Measurements from ENCODE around the gene NPW.
A peak's percentile ranks its signal among the peaks of the same experiment; 100 is the strongest.
"Not testable (repeated sequence)": the region's sequence is repeated elsewhere in the genome, so short reads cannot be mapped to it uniquely, and the experiment has no call there.

NPW gene

GRCh38 chr16:2023092-2024031 lies 3.8 kb downstream of the NPW start:
- DNase-seq: peak; percentile 20 to 82

- DNase-seq: no peak
These were observed 4.4 kb downstream of the NPW start for GRCh38 chr16:2024032-2024420.

DNA sequence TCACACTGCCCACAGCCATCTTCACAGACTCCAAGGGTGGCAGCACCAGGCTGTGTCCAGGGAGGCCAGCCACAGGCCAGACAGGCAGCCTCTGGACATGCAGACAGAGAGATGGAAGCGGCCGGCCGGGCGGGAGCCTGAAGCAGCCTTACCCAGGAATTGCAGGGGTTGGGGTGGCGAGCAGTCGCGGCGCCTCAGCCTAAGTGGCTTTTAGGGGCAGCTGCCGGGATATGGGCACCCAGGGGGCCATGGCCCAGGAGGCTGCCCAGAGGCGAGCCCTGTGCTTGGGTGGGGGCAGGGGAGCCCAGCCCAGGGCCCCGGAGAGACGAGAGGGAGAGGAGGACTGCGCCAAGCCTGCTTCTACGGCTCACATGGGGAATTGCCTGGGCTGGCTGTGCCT lies 5.7 kb downstream of the NPW start:
- no peak for DNase-seq

DNA sequence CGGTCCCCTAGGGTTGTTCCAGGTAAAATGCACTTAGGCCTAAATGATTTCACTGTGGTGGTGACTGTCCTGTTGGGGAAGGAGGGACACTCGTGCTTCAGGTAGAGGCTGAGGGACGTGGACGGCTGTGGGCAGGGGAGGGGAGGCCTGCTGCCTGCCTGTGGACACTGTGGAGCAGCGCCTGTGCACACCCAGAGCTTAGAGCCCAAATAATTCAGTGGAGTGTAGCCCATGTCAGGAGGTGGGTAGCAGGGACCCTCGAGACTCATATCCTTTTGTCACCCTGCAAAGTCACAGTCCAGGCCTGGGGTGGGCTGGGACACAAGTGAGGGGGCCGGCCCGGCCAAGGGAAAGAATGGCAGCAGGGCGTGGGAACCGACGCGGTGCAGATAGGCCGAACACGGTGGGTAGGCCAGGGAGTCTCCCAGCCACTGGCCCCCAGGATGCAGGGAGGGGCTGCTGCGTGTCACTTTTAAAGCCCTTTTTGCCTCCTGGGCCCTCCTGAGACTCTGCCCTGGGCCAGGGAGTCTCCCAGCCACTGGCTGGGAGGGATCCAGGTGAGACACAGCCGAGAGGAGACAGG lies 6.4 kb downstream of the NPW start:
- DNase-seq: no peak

DNA sequence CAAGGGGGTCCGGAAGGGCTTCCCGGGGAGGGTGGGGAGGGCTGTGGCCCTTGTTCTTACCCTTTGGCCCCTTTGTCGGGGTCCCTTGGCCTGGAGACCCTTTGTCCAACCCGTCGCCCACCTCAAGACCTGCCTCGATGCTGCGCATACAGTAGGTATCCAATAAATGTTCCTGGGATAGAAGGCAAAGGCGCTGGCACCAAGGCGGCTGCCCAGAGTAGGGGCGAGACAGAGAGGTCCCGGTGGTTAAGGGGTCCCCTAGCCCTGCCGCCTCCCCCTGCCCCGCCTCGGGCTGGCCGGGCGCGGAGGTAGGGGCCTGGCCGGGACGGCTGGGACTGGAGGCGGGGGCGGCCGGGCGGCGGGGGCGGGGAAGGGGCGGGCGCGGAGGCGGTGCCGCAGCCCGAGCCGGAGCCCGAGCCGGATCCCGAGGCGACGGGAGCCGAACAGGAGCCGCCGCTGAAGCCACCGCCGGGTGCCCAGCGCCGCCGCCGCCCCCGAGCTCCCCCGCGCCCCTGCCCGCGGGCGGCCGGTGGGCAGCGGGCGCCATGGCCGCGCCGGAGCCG lies 7.0 kb downstream of the NPW start, which contains the start of gene NHERF2:
Gene NHERF2 (plus strand): TSS at position 442 of the 563 bp plus-strand sequence. CDS start 104 bp downstream, at position 546.
- peak in 1 of 2 experiments; percentile 34 for DNase-seq

DNA sequence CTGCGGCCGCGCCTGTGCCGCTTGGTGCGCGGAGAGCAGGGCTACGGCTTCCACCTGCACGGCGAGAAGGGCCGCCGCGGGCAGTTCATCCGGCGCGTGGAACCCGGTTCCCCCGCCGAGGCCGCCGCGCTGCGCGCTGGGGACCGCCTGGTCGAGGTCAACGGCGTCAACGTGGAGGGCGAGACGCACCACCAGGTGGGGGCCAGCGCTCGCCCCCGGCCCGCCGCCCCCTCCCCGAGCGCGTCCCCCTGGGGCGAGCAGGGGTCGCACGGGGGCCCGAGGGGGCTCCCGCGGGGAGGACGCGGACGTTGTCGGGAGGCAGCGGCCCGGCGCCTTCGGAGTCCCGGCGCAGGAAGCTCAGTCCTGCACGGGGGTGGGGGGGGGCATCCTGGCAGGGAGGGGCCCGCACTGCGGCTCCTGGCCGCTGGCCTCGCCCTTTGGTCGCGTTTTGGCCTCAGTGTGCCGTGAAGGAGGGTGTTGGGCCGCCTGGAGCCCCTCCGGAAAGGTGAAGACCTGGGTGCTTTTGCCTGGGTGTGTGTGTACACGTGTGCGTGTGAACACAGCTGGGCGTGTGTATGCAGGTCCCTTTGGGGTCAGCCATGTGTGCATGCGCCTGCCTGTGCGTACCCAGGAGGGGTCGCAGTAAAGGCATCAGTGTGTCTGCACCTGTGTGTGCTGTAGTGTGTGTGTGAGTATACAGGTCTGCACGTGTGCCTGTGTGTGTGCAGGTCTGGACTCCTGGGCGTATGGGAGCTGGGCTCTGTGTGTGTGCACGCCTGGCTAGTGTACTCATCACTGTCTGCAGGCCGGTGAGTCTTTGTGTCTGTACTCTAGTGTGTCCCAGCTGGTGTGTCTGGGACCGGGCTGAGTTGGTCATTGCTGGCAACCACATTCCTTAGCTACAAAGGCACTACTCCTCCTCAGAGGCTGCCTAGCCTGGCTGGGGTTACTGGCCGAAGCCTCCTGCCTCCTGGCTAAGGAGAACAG lies 7.7 kb downstream of the NPW start:
- DNase-seq: peak in 1 of 2 experiments; percentile 42

GRCh38 chr16:2028146-2028545 lies 8.6 kb downstream of the NPW start:
- no peak for DNase-seq

DNA sequence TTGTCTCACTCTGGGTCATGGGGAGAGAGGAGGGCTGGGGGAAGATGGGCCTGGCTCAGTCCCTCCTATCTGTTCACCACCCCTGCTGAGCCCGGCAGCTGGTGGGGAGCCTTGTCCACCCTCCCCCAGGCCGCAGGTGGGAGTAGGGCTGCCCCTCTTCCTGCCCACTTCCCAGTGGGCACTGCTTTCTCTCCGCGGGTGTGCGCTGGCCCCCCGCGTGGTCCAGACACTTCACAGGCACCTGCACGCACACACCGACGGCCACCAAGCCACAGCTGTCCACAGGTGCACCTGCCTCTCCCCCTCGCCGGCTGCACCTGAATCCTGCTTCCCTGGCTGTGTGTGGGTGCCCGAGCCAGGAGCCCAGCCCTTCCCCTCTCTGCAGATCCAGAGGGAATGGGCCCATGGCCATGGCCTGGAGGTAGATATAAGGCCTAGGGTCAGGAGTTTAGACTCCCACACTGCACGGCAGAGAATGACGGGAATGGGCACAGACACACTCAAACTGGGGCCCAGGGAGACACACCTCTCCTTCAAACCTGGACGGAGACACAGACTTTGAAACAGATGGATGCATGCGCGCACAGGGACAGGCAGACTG lies 9.1 kb downstream of the NPW start:
- DNase-seq: no peak

GRCh38 chr16:2029350-2029749 lies 9.8 kb downstream of the NPW start:
- no peak for DNase-seq

DNA sequence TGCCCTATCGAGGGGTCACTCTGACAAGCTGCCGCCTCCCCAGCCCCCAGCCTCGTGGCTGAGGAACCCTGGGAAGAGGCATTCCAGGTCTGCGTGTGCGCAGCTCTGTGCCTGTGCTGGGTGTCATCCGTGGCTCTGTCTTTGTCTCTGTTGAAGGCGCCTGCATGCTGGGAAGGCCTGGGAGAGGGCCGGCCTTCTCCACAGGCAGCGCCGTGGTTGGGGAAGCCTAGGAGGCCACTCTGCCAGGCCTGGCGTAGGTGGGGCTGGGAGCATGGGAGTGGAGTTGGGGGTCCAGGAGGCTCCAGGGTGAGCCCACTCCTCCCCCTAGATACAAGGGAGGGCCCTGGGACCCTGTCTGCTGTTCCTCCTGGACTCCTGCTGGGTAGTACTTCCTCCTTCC lies 10.5 kb downstream of the NPW start:
- no peak for DNase-seq

DNA sequence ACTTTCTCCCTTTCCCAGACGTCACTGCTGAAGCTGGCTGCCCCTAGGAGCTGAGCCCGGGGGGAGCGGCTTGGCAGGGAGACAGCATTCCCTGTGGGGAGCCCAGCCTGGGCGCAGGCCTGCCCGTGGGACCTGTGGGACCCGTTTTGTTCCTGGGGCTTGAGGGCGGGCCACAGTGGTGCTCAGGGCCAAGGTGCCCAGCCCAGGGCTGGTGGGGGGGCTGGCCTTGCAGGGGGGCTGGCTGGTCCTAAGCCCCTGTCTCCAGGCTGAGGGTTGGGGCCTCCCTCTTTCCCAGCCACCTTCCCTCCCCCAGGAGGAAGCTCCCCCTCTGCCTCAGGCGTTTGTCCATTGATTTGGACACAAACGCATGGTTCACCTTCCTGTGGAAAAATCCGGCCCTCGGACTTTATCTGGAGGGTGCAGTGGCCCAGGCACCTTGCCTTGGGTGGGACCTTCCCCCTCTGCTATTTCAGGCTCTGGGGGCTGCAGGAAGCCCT lies 11.5 kb downstream of the NPW start:
- DNase-seq: no peak

- DNase-seq: no peak
These were observed 12.9 kb downstream of the NPW start for GRCh38 chr16:2032285-2033056.

DNA sequence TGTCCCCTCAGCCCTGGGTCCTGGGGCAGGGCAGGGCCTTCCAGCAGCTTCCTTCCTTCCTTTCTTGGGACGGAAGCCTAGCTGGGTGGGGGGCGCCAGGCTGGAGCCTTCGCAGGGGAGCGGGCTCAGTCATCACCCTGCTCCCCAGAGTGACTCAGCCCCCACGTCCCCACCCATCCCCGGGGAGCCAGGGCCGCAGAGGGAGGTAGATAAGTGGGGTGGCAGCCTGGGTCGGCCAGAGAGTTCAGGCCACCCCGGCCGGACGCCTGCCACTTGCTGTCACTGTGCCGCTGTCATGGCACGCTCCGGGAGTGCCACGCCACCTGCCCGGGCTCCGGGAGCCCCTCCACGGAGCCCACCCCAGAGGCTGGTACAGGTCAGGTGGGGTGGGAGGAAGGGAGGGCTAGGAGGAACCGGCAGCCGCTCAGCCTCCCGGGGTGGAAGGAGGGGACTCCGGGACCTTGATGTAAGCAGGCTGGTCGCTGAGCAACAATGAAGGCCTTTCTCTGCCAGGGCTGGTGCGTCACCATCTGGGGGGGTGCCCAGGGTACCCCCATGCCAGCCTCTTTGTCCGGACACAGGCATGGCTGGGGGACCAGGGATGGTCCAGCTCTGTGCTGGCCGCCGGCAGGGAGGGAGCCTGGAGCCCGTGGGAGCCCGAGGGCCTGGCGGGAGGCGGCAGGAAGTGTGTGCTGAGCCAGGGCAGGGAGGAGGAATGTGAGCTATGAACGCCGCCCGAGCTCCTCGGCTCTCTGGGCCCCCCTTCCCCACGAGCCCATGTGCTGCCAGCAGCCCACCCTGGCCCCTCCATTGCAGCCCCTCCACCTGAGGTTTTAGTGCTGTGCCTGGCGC lies 13.7 kb downstream of the NPW start:
- DNase-seq: no peak

DNA sequence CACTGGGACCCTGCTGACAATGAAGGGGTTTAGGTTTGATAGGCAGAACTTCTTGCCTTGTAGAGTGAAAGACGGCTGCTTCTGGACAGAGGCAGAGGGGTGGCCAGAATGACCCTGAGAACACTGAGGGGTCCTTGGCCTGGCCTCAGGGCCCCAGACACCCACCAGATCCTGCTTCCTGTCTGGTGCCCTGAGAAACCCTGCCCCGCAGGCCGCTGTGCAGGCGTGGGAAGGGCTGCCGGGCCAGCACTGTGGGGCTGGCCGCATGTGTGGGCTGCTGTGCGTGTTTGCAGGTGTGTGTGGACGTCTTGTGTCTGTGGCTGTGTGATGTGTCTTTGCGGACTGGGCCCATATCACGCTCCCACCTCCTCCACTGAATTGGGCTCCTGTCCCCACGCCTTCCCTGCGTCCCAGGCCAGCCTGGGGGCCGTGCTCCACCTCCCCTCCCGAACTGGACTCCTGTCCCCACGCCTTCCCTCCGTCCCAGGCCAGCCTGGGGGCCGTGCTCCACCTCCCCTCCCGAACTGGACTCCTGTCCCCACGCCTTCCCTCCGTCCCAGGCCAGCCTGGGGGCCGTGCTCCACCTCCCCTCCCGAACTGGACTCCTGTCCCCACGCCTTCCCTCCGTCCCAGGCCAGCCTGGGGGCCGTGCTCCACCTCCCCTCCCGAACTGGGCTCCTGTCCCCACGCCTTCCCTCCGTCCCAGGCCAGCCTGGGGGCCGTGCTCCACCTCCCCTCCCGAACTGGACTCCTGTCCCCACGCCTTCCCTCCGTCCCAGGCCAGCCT lies 14.5 kb downstream of the NPW start:
- not testable (repeated sequence) for DNase-seq

DNA sequence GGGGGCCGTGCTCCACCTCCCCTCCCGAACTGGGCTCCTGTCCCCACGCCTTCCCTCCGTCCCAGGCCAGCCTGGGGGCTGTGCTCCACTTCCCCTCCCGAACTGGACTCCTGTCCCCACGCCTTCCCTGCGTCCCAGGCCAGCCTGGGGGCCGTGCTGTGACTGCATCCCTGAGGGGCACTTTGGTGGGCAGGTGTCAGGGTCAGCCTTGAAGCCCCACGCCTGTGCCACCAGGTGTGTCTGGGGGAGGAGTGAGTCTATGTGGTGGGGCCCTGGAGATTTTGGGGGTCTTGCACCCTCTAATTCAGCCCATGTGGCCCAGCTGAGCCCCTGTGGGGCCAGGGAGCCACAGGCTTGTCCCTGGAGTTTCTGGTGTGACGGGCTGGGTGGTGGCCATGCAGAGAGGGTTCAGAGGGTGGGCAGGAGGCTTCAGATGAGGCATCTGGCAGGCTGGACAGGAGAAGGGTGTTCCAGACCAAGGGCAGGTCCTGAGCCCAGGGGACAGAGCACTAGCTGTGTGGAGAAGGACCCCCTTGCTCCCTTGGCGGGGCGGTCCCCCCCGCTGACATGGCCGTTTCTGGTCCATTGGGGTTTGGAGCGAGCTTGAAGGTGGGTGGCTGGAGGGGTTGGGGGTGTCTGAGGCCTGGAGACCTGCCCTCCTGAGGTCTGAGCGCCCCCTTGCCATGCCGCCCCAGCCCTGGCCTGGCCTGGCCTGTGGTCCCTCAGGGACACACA lies 15.3 kb downstream of the NPW start:
- no peak for DNase-seq

- peak; percentile 49 to 82 for DNase-seq
These were observed 16.0 kb downstream of the NPW start for GRCh38 chr16:2035431-2036199.

- DNase-seq: peak in 1 of 2 experiments; percentile 54
These were observed 16.8 kb downstream of the NPW start for GRCh38 chr16:2036200-2036966.
